SIG-M5 (cell line): Measurements from ENCODE around the gene UGT2A2.

Experiments
- DNase-seq: peaks from one replicate; lab custom pipeline; 2025; lab: John Stamatoyannopoulos, UW

Gene UGT2A2

DNA sequence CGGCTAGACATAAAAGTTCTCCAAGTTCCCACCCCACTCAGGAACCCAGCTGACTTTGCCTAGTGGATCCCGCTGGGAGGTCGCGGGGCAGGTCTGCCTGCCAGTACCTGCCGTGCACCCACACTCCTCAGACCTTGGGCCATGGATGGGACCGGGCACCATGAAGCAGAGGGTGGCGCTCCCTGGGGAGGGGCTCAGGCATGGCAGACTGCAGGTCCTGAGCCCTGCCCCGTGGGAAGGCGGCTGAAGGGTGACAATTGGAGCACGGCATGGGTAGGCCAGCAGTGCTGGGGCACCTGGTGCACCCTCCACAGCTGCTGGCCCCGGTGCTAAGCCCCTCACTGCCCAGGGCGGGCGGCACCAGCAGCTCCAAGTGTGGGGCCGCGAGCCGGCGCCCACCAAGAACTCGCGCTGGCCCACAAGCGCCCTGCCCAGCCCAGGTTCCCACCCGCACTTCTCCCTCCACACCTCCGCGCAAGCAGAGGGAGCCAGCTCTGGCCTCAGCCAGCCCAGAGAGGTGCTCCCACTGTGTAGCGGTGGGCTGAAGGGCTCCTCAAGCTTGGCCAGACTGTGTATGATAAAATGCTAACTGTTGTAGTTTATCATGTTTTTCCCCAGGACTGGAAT lies 63.1 kb downstream of the UGT2A2 start:
- DNase-seq, result no peak

DNA sequence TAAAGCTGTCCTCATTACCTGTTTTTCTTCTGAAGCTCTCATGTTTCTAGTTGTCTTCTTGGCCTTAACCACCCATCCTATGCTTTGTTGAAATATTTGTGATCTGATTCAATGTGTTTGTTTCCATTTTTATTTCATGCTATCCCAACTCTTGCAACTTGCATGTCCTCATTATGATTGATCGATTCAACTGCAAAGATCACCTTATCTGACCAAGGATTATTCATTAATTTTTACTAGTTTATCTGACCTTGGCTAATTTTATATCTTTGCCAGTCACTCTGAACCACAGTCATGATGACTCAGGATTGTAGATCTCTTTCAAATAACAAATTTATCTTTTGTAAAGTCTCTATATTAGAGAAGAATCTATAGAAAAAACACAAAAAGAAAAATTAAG lies 70.7 kb downstream of the UGT2A2 start:
- no peak for DNase-seq

DNA sequence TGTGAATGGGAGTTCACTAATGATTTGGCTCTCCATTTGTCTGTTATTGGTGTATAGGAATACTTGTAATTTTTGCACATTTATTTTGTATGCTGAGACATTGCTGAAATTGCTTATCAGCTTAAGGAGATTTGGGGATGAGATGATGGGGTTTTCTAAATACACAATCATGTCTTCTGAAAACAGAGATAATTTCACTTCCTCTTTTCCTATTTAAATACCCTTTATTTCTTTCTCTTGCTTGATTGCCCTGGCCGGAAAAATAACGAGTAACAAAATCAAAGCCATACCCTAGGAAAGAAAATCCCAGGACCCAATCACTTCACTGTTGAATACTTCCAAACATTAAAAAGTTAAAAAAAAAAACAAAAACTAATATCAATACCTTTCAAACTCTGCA lies 76.0 kb downstream of the UGT2A2 start:
- DNase-seq, result no peak

DNA sequence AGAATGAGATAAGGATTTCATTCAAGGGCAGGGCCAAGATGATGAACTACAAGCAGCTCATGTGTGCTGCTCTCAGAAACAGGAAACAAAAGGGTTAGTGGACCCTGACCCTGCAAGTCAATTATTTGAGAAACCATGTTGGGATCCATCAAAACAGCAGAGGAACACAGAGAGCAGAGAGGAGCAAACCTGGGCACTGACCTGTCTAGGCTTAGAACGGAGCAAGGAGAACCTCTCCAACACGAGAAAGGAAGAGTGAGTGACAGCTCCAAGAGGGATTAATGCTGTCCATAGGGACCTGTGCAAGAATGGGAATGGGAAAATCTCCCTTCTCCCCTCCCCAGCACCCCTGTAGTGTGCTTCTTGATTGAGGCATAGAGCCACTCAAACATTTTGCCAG lies 89.8 kb downstream of the UGT2A2 start:
- DNase-seq, result no peak

DNA sequence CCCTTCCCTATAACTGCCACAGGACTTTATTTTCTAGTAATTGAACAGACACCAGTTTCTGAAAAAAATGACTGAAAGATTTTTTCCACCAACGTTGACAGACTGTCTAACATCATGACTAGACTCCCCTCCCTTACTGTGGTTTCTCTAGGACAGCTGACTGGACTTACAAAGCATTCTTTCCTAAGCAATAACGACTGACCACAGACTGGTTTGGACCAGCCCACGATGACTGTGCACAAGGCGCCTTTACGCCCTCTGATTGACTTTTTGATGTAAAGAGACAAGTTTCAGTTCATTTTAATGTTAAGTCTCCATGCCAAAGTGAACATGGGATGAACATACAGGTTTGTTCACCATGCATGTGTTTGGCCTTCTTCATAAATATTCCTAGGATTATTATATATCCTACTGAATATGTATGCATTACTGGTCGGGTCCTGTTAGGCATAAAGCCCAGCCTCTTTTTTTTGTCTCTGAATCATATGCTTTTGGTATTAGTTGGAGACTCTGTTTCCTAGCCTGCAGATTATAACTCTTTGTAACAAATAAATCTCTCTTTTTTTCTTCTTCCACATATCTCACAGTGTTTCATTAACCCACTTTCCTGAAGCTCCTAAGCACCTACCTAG lies 93.2 kb downstream of the UGT2A2 start:
- no peak for DNase-seq
